Fibroblast of skin of abdomen (primary cell): ENCODE measurements around the gene CTU1.

Experiments used
- DNase-seq: peaks from one replicate; pipeline ENCODE4 v3.0.0-alpha.2; 2013

Gene CTU1

GRCh38 chr19:51131780-51132680 is 23.8 kb upstream of the CTU1 start:
- DNase-seq = peak; percentile 42

GRCh38 chr19:51129716-51130115 is 21.5 kb upstream of the CTU1 start:
- no peak for DNase-seq

- DNase-seq = no peak
Measured at GRCh38 chr19:51128227-51128626, 20.0 kb upstream of the CTU1 start.

- DNase-seq = peak; percentile 76
Measured at GRCh38 chr19:51127755-51128154, 19.5 kb upstream of the CTU1 start.

- no peak for DNase-seq
Measured at GRCh38 chr19:51127032-51127431, 18.8 kb upstream of the CTU1 start.

GRCh38 chr19:51125421-51126075 is 17.3 kb upstream of the CTU1 start:
- no peak for DNase-seq

GRCh38 chr19:51124729-51125128 is 16.5 kb upstream of the CTU1 start, which contains the start of gene SIGLEC9:
Gene SIGLEC9, plus strand, starts transcription at chr19:51124906. Its CDS starts 69 bp downstream, at chr19:51124975.
- no peak for DNase-seq

- DNase-seq = no peak
Measured at GRCh38 chr19:51124216-51124615, 16.0 kb upstream of the CTU1 start.

- no peak for DNase-seq
Measured at GRCh38 chr19:51123802-51124201, 15.6 kb upstream of the CTU1 start.

GRCh38 chr19:51123381-51123800 is 15.2 kb upstream of the CTU1 start:
- no peak for DNase-seq

- DNase-seq = no peak
Measured at GRCh38 chr19:51122112-51122981, 14.1 kb upstream of the CTU1 start.

- DNase-seq = no peak
Measured at GRCh38 chr19:51121257-51121656, 13.0 kb upstream of the CTU1 start.

- DNase-seq = no peak
Measured at GRCh38 chr19:51120160-51120559, 12.0 kb upstream of the CTU1 start.

- DNase-seq = no peak
Measured at GRCh38 chr19:51119611-51120010, 11.4 kb upstream of the CTU1 start.

- no peak for DNase-seq
Measured at GRCh38 chr19:51119101-51119500, 10.9 kb upstream of the CTU1 start.

GRCh38 chr19:51116736-51117286 is 8.6 kb upstream of the CTU1 start:
- no peak for DNase-seq

- no peak for DNase-seq
Measured at GRCh38 chr19:51114087-51114729, 6.0 kb upstream of the CTU1 start.

GRCh38 chr19:51111606-51112005 is 3.4 kb upstream of the CTU1 start:
- no peak for DNase-seq

GRCh38 chr19:51110666-51110971 is 2.4 kb upstream of the CTU1 start:
- DNase-seq = no peak

GRCh38 chr19:51108805-51109146 is 567 bp upstream of the CTU1 start:
- no peak for DNase-seq

GRCh38 chr19:51107406-51108065 is 673 bp downstream of the CTU1 start:
- DNase-seq = peak; percentile 45

- no peak for DNase-seq
Measured at GRCh38 chr19:51103926-51104341, 4.3 kb downstream of the CTU1 start.
